Hepatocyte (in vitro differentiated cells): ENCODE data around the gene LIN7C.

Experiments used
- CTCF ChIP-seq: fragments of 200-600 bp; sonication (generic); IDR thresholded peaks from 2 replicates; pipeline ENCODE4 v1.5.1; 2016; ENCODE audit warnings: antibody characterized with exemption, mild to moderate bottlenecking; ENCODE audit not compliant: poor library complexity
- EZH2 ChIP-seq: fragments of 200-600 bp; sonication (generic); IDR thresholded peaks from 2 replicates; pipeline ENCODE4 v1.6.1; 2016; ENCODE audit warnings: antibody characterized with exemption, mild to moderate bottlenecking, borderline replicate concordance
- EZH2phosphoT487 ChIP-seq: fragments of 200-600 bp; sonication (generic); IDR thresholded peaks from one replicate; pipeline ENCODE4 v1.6.1; 2018; ENCODE audit warnings: antibody characterized with exemption, mild to moderate bottlenecking, low read depth, moderate library complexity; ENCODE audit not compliant: unreplicated experiment, severe bottlenecking

GRCh38 chr11:27468209-27468994 is 38.2 kb downstream of the LIN7C start:
- TF ChIP-seq CTCF (no peak), EZH2phosphoT487 (no peak), EZH2 (no peak)
